GM23338 (cell line): Measurements from ENCODE around the gene NXPE4. TPM values are rescaled to one million over a fixed set of nuclear protein-coding genes. Genes with fewer than 3 reads are reported as not detected.

Experiments
- ATAC-seq: fragments of 200-7000 bp; cut with Tn5 transposase; 3 replicates; pipeline ENCODE4 v1.9.1; 2020
- DNase-seq: peaks from one replicate; pipeline ENCODE4 v3.0.0-alpha.2; 2015; ENCODE audit warnings: low spot score
- H2AFZ ChIP-seq: fragments of 200-600 bp; sonication (generic); 2 replicates; pipeline ENCODE4 v1.8.0; 2016; ENCODE audit warnings: antibody characterized with exemption, mild to moderate bottlenecking, moderate library complexity
- H3F3A ChIP-seq: fragments of 200-600 bp; sonication (generic); replicated peaks from 2 replicates; pipeline ENCODE4 v1.8.0; 2017; ENCODE audit warnings: antibody characterized with exemption, mixed run types, low read depth
- H3K27ac ChIP-seq: fragments of 200-600 bp; sonication (generic); 2 replicates; pipeline ENCODE4 v1.6.1; 2016; ENCODE audit warnings: low read depth
- H3K27me3 ChIP-seq: fragments of 200-600 bp; sonication (generic); 2 replicates; pipeline ENCODE4 v1.8.0; 2016; ENCODE audit warnings: mild to moderate bottlenecking, mixed run types, moderate library complexity; ENCODE audit not compliant: insufficient read depth
- H3K36me3 ChIP-seq: fragments of 200-600 bp; sonication (generic); 2 replicates; pipeline ENCODE4 v1.8.0; 2016; ENCODE audit warnings: mild to moderate bottlenecking; ENCODE audit not compliant: insufficient read depth
- H3K4me1 ChIP-seq: fragments of 200-600 bp; sonication (generic); 2 replicates; pipeline ENCODE4 v1.8.0; 2016; ENCODE audit warnings: mild to moderate bottlenecking, moderate library complexity; ENCODE audit not compliant: insufficient read depth
- H3K4me2 ChIP-seq: fragments of 200-600 bp; sonication (generic); 2 replicates; pipeline ENCODE4 v1.7.1; 2017; ENCODE audit warnings: mixed run types
- H3K4me3 ChIP-seq: fragments of 200-600 bp; sonication (generic); 2 replicates; pipeline ENCODE4 v1.6.1; 2016; ENCODE audit warnings: mixed run types
- H3K79me2 ChIP-seq: fragments of 200-600 bp; sonication (generic); replicated peaks from 2 replicates; pipeline ENCODE4 v1.8.0; 2017; ENCODE audit warnings: mild to moderate bottlenecking; ENCODE audit not compliant: insufficient read depth
- H3K9me2 ChIP-seq: fragments of 200-600 bp; sonication (generic); 2 replicates; pipeline ENCODE4 v1.8.0; 2017; ENCODE audit not compliant: insufficient read depth
- H4K20me1 ChIP-seq: fragments of 200-600 bp; sonication (generic); replicated peaks from 2 replicates; pipeline ENCODE4 v1.8.0; 2017; ENCODE audit warnings: mild to moderate bottlenecking; ENCODE audit not compliant: insufficient read depth
- H3K27ac Mint-ChIP-seq: 2 replicates; pipeline ENCODE4 v1.8.0; 2020; ENCODE audit warnings: inconsistent platforms, mild to moderate bottlenecking, moderate library complexity, mixed read lengths
- H3K27me3 Mint-ChIP-seq: 3 replicates; pipeline ENCODE4 v1.8.0; 2022; ENCODE audit warnings: low read depth, mild to moderate bottlenecking, moderate library complexity, mixed read lengths, inconsistent platforms; ENCODE audit not compliant: insufficient read depth, poor library complexity
- H3K36me3 Mint-ChIP-seq: 3 replicates; pipeline ENCODE4 v1.8.0; 2021; ENCODE audit warnings: low read depth, mild to moderate bottlenecking, inconsistent platforms, moderate library complexity, mixed read lengths
- H3K4me1 Mint-ChIP-seq: 3 replicates; pipeline ENCODE4 v1.8.0; 2020; ENCODE audit warnings: mild to moderate bottlenecking, inconsistent platforms, mixed read lengths
- H3K4me3 Mint-ChIP-seq: 3 replicates; pipeline ENCODE4 v1.8.0; 2021; ENCODE audit warnings: moderate library complexity, mild to moderate bottlenecking, inconsistent platforms, mixed read lengths
- H3K9me3 Mint-ChIP-seq: 3 replicates; pipeline ENCODE4 v1.8.0; 2020; ENCODE audit warnings: moderate library complexity, mild to moderate bottlenecking, inconsistent platforms, mixed read lengths
- CREB1 ChIP-seq: fragments of 250-450 bp; sonication (Bioruptor Pico); IDR thresholded peaks from 2 replicates; pipeline ENCODE4 v1.5.0; 2020; ENCODE audit warnings: low read depth, mild to moderate bottlenecking, moderate library complexity
- EZH2 ChIP-seq: fragments of 200-600 bp; sonication (generic); IDR thresholded peaks from one replicate; pipeline ENCODE4 v1.8.0; 2017; ENCODE audit warnings: antibody characterized with exemption, mild to moderate bottlenecking, low read depth; ENCODE audit not compliant: unreplicated experiment
- EZH2phosphoT487 ChIP-seq: fragments of 200-600 bp; sonication (generic); IDR thresholded peaks from one replicate; pipeline ENCODE4 v1.8.1; 2018; ENCODE audit warnings: antibody characterized with exemption; ENCODE audit not compliant: unreplicated experiment
- JUNB ChIP-seq: IDR thresholded peaks from one replicate; pipeline ENCODE4 v1.6.1; 2016; ENCODE audit warnings: antibody characterized with exemption; ENCODE audit not compliant: unreplicated experiment
- NANOG ChIP-seq: IDR thresholded peaks from 2 replicates; pipeline ENCODE4 v1.6.1; 2016; ENCODE audit warnings: antibody characterized with exemption, borderline replicate concordance
- POLR2AphosphoS5 ChIP-seq: IDR thresholded peaks from 2 replicates; pipeline ENCODE4 v1.6.1; 2016; ENCODE audit warnings: antibody characterized with exemption, low read depth
- REST ChIP-seq: IDR thresholded peaks from one replicate; pipeline ENCODE4 v1.6.1; 2018; ENCODE audit warnings: antibody characterized with exemption; ENCODE audit not compliant: unreplicated experiment
- STAT1 ChIP-seq: IDR thresholded peaks from one replicate; pipeline ENCODE4 v1.6.1; 2016; ENCODE audit warnings: antibody characterized with exemption; ENCODE audit not compliant: unreplicated experiment
- ZNF114 ChIP-seq: fragments of 250-450 bp; sonication (Bioruptor Pico); IDR thresholded peaks from 2 replicates; pipeline ENCODE4 v1.5.0; 2020; ENCODE audit warnings: mild to moderate bottlenecking, moderate library complexity
- ZNF331 ChIP-seq: fragments of 250-450 bp; sonication (Bioruptor Pico); IDR thresholded peaks from 2 replicates; pipeline ENCODE4 v1.5.0; 2020; ENCODE audit warnings: low read depth, mild to moderate bottlenecking, moderate library complexity
- polyA plus RNA-seq: library from polyadenylated mRNA; unstranded; fragments of >200 nt; fragmentation: Nextera tagmentation; extraction: Ambion mirVana; gene quantifications from 2 replicates; pipeline ENCODE4 v1.2.1, GENCODE V29; 2016
- total RNA-seq: library from RNA; depleted of rRNA; stranded (reverse); fragments of >200 nt; shearing (Covaris generic); gene quantifications from 2 replicates; pipeline ENCODE4 v1.2.3, GENCODE V29; 2014
- TF ChIP-seq, protein P1 (sequence below): fragments of 250-450 bp; sonication (Bioruptor Pico); IDR thresholded peaks from 2 replicates; pipeline ENCODE4 v1.5.0; 2020; ENCODE audit warnings: mild to moderate bottlenecking, moderate library complexity
- TF ChIP-seq, protein P2 (sequence below): IDR thresholded peaks from 2 replicates; pipeline ENCODE4 v1.6.1; 2016; ENCODE audit warnings: antibody characterized with exemption
- TF ChIP-seq, protein P3 (sequence below), 2 experiments: fragments of 200-600 bp in 1 of 2; sonication (generic) in 1 of 2; conservative IDR thresholded peaks; 2 replicates each; pipeline versions ENCODE4 v1.5.1 to v1.6.1; 2016 to 2017; ENCODE audit warnings: antibody characterized with exemption in 2 of 2, low read depth in 2 of 2, mild to moderate bottlenecking in 2 of 2, moderate library complexity in 1 of 2

The NXPE4 gene
- total and polyA plus RNA-seq, 2 experiments from 2014 or later, result not detected

- no peak overlapping the region for H3K27ac Mint-ChIP-seq
- H2AFZ ChIP-seq, result no peak overlapping the region
- no peak for ATAC-seq
- H3K9me3 Mint-ChIP-seq, result peaks cover 55% of the 10 kb centered on the region
- peaks cover 7% of the 10 kb centered on the region; the same call in 1 of the 2 replicates for H3K9me2 ChIP-seq
- H3F3A ChIP-seq, result peaks cover 20% of the 10 kb centered on the region; the same call in 1 of the 2 replicates
- no peaks in the 10 kb centered on the region for H4K20me1 ChIP-seq
- TF ChIP-seq ZNF114 (CRISPR knock-in tag), result no peak
- TF ChIP-seq, protein P1, sequence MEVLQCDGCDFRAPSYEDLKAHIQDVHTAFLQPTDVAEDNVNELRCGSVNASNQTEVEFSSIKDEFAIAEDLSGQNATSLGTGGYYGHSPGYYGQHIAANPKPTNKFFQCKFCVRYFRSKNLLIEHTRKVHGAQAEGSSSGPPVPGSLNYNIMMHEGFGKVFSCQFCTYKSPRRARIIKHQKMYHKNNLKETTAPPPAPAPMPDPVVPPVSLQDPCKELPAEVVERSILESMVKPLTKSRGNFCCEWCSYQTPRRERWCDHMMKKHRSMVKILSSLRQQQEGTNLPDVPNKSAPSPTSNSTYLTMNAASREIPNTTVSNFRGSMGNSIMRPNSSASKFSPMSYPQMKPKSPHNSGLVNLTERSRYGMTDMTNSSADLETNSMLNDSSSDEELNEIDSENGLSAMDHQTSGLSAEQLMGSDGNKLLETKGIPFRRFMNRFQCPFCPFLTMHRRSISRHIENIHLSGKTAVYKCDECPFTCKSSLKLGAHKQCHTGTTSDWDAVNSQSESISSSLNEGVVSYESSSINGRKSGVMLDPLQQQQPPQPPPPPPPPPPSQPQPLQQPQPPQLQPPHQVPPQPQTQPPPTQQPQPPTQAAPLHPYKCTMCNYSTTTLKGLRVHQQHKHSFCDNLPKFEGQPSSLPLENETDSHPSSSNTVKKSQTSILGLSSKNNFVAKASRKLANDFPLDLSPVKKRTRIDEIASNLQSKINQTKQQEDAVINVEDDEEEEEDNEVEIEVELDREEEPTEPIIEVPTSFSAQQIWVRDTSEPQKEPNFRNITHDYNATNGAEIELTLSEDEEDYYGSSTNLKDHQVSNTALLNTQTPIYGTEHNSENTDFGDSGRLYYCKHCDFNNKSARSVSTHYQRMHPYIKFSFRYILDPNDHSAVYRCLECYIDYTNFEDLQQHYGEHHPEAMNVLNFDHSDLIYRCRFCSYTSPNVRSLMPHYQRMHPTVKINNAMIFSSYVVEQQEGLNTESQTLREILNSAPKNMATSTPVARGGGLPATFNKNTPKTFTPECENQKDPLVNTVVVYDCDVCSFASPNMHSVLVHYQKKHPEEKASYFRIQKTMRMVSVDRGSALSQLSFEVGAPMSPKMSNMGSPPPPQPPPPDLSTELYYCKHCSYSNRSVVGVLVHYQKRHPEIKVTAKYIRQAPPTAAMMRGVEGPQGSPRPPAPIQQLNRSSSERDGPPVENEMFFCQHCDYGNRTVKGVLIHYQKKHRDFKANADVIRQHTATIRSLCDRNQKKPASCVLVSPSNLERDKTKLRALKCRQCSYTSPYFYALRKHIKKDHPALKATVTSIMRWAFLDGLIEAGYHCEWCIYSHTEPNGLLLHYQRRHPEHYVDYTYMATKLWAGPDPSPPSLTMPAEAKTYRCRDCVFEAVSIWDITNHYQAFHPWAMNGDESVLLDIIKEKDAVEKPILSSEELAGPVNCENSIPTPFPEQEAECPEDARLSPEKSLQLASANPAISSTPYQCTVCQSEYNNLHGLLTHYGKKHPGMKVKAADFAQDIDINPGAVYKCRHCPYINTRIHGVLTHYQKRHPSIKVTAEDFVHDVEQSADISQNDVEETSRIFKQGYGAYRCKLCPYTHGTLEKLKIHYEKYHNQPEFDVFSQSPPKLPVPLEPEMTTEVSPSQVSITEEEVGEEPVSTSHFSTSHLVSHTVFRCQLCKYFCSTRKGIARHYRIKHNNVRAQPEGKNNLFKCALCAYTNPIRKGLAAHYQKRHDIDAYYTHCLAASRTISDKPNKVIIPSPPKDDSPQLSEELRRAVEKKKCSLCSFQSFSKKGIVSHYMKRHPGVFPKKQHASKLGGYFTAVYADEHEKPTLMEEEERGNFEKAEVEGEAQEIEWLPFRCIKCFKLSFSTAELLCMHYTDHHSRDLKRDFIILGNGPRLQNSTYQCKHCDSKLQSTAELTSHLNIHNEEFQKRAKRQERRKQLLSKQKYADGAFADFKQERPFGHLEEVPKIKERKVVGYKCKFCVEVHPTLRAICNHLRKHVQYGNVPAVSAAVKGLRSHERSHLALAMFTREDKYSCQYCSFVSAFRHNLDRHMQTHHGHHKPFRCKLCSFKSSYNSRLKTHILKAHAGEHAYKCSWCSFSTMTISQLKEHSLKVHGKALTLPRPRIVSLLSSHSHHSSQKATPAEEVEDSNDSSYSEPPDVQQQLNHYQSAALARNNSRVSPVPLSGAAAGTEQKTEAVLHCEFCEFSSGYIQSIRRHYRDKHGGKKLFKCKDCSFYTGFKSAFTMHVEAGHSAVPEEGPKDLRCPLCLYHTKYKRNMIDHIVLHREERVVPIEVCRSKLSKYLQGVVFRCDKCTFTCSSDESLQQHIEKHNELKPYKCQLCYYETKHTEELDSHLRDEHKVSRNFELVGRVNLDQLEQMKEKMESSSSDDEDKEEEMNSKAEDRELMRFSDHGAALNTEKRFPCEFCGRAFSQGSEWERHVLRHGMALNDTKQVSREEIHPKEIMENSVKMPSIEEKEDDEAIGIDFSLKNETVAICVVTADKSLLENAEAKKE (CRISPR knock-in tag), result no peak
- TF ChIP-seq JUNB, result no peak
- TF ChIP-seq EZH2, result no peak
- TF ChIP-seq, protein P2, sequence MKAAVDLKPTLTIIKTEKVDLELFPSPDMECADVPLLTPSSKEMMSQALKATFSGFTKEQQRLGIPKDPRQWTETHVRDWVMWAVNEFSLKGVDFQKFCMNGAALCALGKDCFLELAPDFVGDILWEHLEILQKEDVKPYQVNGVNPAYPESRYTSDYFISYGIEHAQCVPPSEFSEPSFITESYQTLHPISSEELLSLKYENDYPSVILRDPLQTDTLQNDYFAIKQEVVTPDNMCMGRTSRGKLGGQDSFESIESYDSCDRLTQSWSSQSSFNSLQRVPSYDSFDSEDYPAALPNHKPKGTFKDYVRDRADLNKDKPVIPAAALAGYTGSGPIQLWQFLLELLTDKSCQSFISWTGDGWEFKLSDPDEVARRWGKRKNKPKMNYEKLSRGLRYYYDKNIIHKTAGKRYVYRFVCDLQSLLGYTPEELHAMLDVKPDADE, result no peak
- TF ChIP-seq REST, result no peak
- TF ChIP-seq ZNF331 (CRISPR knock-in tag), result no peak
- TF ChIP-seq, protein P3, sequence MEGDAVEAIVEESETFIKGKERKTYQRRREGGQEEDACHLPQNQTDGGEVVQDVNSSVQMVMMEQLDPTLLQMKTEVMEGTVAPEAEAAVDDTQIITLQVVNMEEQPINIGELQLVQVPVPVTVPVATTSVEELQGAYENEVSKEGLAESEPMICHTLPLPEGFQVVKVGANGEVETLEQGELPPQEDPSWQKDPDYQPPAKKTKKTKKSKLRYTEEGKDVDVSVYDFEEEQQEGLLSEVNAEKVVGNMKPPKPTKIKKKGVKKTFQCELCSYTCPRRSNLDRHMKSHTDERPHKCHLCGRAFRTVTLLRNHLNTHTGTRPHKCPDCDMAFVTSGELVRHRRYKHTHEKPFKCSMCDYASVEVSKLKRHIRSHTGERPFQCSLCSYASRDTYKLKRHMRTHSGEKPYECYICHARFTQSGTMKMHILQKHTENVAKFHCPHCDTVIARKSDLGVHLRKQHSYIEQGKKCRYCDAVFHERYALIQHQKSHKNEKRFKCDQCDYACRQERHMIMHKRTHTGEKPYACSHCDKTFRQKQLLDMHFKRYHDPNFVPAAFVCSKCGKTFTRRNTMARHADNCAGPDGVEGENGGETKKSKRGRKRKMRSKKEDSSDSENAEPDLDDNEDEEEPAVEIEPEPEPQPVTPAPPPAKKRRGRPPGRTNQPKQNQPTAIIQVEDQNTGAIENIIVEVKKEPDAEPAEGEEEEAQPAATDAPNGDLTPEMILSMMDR (conservative IDR thresholded peaks at IDR 0.05; ENCODE audit: low read depth in 2 of 2), result no peak
- TF ChIP-seq STAT1, result no peak
- no peak for TF ChIP-seq EZH2phosphoT487
- TF ChIP-seq POLR2AphosphoS5, result no peak
- TF ChIP-seq NANOG, result no peak
- TF ChIP-seq CREB1 (CRISPR knock-in tag), result no peak
- no peaks in the 10 kb centered on the region for H3K4me1 ChIP-seq
- no peak overlapping the region for H3K4me3 Mint-ChIP-seq
- no peak for DNase-seq
- peaks cover 10% of the 10 kb centered on the region; the same call in 2 of the 3 replicates for H3K36me3 Mint-ChIP-seq
- H3K4me1 Mint-ChIP-seq, result no peaks in the 10 kb centered on the region
- no peaks in the 10 kb centered on the region for H3K27me3 ChIP-seq
- no peak overlapping the region for H3K4me3 ChIP-seq
- H3K27me3 Mint-ChIP-seq, result no peaks in the 10 kb centered on the region
- no peaks in the 10 kb centered on the region for H3K36me3 ChIP-seq
- no peaks in the 10 kb centered on the region for H3K79me2 ChIP-seq
- H3K4me2 ChIP-seq, result no peak overlapping the region
- H3K27ac ChIP-seq, result no peak overlapping the region
Observed at GRCh38 chr11:114619659-114620173, 24.1 kb upstream of the NXPE4 start.
